Measurements from ENCODE around the gene ANKRD52. TPM values are rescaled to one million over a fixed set of nuclear protein-coding genes. Genes with fewer than 3 reads are reported as not detected.

ANKRD52 gene
- total and polyA plus RNA-seq, 10 of the 15 experiments (the other 5 are each of a cell fraction or from before 2014, with no cell fraction given) = 0.90 to 55.3 (median 16.1) TPM

- TF ChIP-seq CHD1 (IDR thresholded peaks at IDR 0.05; ENCODE audit: low read depth, low read length) (no peak), CBX5 (IDR thresholded peaks at IDR 0.05; ENCODE audit: low read depth) (0 out of 2 replicates have a peak, but pooled peaks have one; percentile 14), MTA3 (IDR thresholded peaks at IDR 0.05; ENCODE audit: borderline replicate concordance, low read length) (no peak), CUX1 (IDR thresholded peaks at IDR 0.05; ENCODE audit: insufficient replicate concordance, low read depth, low read length) (no peak), SREBF2 (IDR thresholded peaks at IDR 0.05; ENCODE audit: low read length) (peak; percentile 89), RELA (IDR thresholded peaks at IDR 0.05; ENCODE audit: borderline replicate concordance, partially characterized antibody) (no peak), NR2C1 (IDR thresholded peaks at IDR 0.05) (no peak), MYC (IDR thresholded peaks at IDR 0.05; ENCODE audit: insufficient read depth, insufficient read length, insufficient replicate concordance, low read length, severe bottlenecking) (no peak), IKZF1 (conservative IDR thresholded peaks at IDR 0.05) (peak; percentile 72; the same call in 1 of the 2 replicates), TCF7 (IDR thresholded peaks at IDR 0.05; ENCODE audit: borderline replicate concordance) (peak; percentile 56; the same call in 1 of the 2 replicates), SMAD1 (IDR thresholded peaks at IDR 0.05; ENCODE audit: low read depth, partially characterized antibody) (no peak), ZSCAN29 (IDR thresholded peaks at IDR 0.05) (peak; percentile 38; the same call in 1 of the 2 replicates), IRF4 (IDR thresholded peaks at IDR 0.05; ENCODE audit: low read depth, low read length) (peak; percentile 37; the same call in 1 of the 2 replicates), PAX8 (IDR thresholded peaks at IDR 0.05) (no peak), RAD51 (IDR thresholded peaks at IDR 0.05) (no peak), ELK1 (IDR thresholded peaks at IDR 0.05; ENCODE audit: low read depth, low read length) (peak; percentile 70), FOXM1 (IDR thresholded peaks at IDR 0.05; ENCODE audit: low read depth, low read length) (no peak), SIN3A (IDR thresholded peaks at IDR 0.05; ENCODE audit: low read depth, low read length) (no peak; the same call in 1 of the 2 replicates), EP300 (IDR thresholded peaks at IDR 0.05; ENCODE audit: borderline replicate concordance in 1 of 2, control insufficient read depth in 1 of 2, low read depth in 2 of 2, low read length in 2 of 2) (no peak), ZBTB11 (CRISPR knock-in tag; IDR thresholded peaks at IDR 0.05) (no peak), SRF (IDR thresholded peaks at IDR 0.05; ENCODE audit: low read depth in 2 of 2, low read length in 2 of 2) (no peak)
These were observed 68.1 kb downstream of the ANKRD52 start (continued) for GRCh38 chr12:56189918-56190694.

Measured in GM12878 (cell line).